SIG-M5 treated with dmso at 0.1 percent for 504 hours (cell line): Measurements from ENCODE around the gene MYH14.
A peak's percentile ranks its signal among the peaks of the same experiment; 100 is the strongest.

Source experiments
- DNase-seq: peaks from one replicate; lab custom pipeline; 2025; ENCODE audit not compliant: unreplicated experiment; lab: John Stamatoyannopoulos, UW

MYH14 gene

GRCh38 chr19:50192463-50193211 lies 10.8 kb upstream of the MYH14 start:
- no peak for DNase-seq

- no peak for DNase-seq
Measured at GRCh38 chr19:50195224-50195623, 8.2 kb upstream of the MYH14 start.

GRCh38 chr19:50196322-50196932 lies 7.0 kb upstream of the MYH14 start:
- DNase-seq = no peak

GRCh38 chr19:50197348-50197747 lies 6.1 kb upstream of the MYH14 start:
- no peak for DNase-seq

GRCh38 chr19:50198431-50199258 lies 4.8 kb upstream of the MYH14 start:
- DNase-seq = no peak

- no peak for DNase-seq
Measured at GRCh38 chr19:50199259-50199555, 4.2 kb upstream of the MYH14 start.

- DNase-seq = no peak
Measured at GRCh38 chr19:50202386-50202785, 1.0 kb upstream of the MYH14 start.

- no peak for DNase-seq
Measured at GRCh38 chr19:50202962-50203280, 501 bp upstream of the MYH14 start.

- no peak for DNase-seq
Measured at GRCh38 chr19:50204081-50204428, 633 bp downstream of the MYH14 start.

- peak; percentile 29 for DNase-seq
Measured at GRCh38 chr19:50204811-50205675, 1.6 kb downstream of the MYH14 start.

- peak; percentile 48 for DNase-seq
Measured at GRCh38 chr19:50205681-50206138, 2.3 kb downstream of the MYH14 start.

- DNase-seq = no peak
Measured at GRCh38 chr19:50206191-50206590, 2.8 kb downstream of the MYH14 start.

- no peak for DNase-seq
Measured at GRCh38 chr19:50207730-50208129, 4.3 kb downstream of the MYH14 start.

- no peak for DNase-seq
Measured at GRCh38 chr19:50209131-50209530, 5.7 kb downstream of the MYH14 start.

- no peak for DNase-seq
Measured at GRCh38 chr19:50210425-50210824, 7.0 kb downstream of the MYH14 start.

- no peak for DNase-seq
Measured at GRCh38 chr19:50213925-50214324, 10.5 kb downstream of the MYH14 start.

GRCh38 chr19:50214699-50215543 lies 11.5 kb downstream of the MYH14 start:
- peak; percentile 66 for DNase-seq

- DNase-seq = no peak
Measured at GRCh38 chr19:50215820-50216219, 12.4 kb downstream of the MYH14 start.

GRCh38 chr19:50221087-50221486 lies 17.7 kb downstream of the MYH14 start:
- DNase-seq = no peak

- DNase-seq = no peak
Measured at GRCh38 chr19:50222691-50223438, 19.4 kb downstream of the MYH14 start.
